GM18505 (cell line): ENCODE data around the gene UBE3A.

ENCODE experiments used
- ATAC-seq: cut with Tn5 transposase; IDR thresholded peaks from one replicate; pipeline ENCODE4 v1.9.1; 2021; ENCODE audit not compliant: unreplicated experiment
- POLR2A ChIP-seq: IDR thresholded peaks from 4 replicates; pipeline ENCODE4 v1.6.1; 2011; ENCODE audit warnings: borderline replicate concordance; ENCODE audit not compliant: insufficient read depth, insufficient read length; ENCODE audit errors: extremely low read depth

Gene UBE3A

DNA sequence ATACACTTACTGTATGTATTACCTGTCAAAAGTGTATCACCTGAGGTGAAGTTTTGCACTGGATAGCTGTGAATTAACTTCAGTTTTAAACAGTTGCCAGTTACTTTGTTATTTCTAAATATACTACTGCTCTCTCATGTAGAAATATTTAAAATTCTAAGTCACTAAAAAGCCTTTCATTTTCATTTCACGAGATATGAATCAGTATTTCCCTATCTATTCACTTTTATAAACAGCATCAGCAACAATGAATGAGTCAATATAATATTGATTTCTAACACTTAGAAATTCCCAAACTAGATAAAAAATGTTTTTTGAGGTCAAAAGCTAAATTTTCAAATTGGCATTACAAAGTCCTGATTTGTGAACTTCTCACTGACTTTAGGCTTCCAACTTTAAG, 32.6 kb downstream of the UBE3A start:
- ATAC-seq: no peak
- TF ChIP-seq POLR2A: no peak

- ATAC-seq: no peak
- TF ChIP-seq POLR2A: no peak
Observed at GRCh38 chr15:25403771-25404170, 35.1 kb downstream of the UBE3A start.

DNA sequence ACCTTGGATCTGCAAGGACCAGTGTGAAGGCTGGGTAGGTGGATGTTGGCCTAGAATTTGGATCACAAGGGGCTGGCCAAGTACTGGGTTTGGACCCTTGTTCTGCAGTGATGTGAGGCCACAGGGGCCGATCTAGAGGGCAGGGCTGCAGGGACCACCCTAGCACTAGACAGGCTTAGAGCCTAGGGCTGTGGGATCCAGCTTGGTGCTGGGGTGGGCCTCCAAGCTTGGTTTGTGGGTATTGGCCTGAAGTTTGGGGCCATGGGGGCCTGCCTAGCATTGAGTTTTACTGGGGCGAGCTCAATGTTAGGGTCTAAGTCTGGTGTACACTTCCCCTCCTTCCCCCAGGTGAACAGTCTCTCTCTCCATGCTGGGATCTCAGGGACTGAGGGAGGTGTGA, 36.5 kb downstream of the UBE3A start:
- no peak for ATAC-seq
- no peak for TF ChIP-seq POLR2A

GRCh38 chr15:25401501-25401900, 37.3 kb downstream of the UBE3A start:
- no peak for TF ChIP-seq POLR2A
- no peak for ATAC-seq

GRCh38 chr15:25397100-25397499, 41.7 kb downstream of the UBE3A start:
- no peak for ATAC-seq
- no peak for TF ChIP-seq POLR2A

GRCh38 chr15:25394898-25395297, 43.9 kb downstream of the UBE3A start:
- TF ChIP-seq POLR2A: no peak
- no peak for ATAC-seq

DNA sequence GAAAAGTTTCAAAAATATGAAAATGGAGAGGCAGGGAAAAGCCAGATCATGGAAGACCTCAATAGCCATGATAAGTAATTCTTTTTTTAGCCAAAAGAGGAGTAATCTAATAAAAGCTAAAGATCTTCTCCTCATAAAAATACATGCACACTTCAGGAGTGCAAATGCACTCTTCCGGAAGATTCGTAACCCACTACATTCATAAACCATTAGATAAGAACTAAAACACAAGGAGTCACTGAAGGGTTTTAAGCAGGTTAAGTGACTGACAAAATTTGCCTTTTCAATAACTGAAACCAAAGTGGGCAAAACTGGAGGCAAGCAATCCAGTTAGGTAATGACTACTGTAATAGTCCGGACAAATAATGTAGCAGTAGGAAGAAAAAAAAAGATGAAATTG, 46.0 kb downstream of the UBE3A start:
- TF ChIP-seq POLR2A: no peak
- no peak for ATAC-seq

DNA sequence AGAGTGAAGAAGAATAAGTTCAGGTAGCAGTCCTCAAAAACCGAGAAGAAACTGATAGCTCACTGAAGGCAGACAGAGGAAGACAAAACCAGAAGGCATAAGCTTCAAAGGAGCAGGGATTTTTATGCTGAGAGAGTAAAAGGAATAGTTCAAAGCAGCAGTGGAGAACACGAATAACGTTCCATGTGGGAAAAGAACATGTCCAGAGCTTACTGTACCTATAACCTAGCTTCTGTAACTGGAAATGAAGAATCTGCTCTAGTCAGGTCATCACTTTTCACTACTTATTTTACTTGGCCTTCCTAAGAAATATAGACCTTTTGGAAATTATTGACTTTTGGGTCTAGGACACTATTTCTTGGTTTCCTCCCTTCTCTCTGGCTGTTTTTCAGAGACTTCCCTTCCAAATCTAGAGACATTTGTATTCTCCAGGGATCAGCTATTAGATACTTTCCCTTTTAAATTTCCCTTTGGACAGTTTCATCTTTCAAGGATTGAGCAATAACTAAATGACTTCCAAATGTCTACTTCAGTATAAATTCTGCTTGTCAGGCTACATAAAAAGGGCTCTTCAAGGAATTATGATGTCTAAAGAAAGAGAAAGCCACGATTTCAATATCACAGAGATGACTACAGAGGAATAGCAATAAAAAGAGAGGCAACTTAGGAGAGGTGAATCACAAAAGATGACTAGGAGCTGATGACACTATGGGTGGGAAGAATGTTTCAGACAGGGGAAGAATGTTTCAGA, 46.7 kb downstream of the UBE3A start:
- no peak for ATAC-seq
- TF ChIP-seq POLR2A: no peak

GRCh38 chr15:25385986-25386385, 52.8 kb downstream of the UBE3A start:
- no peak for ATAC-seq
- TF ChIP-seq POLR2A: no peak

GRCh38 chr15:25381579-25381978, 57.2 kb downstream of the UBE3A start:
- TF ChIP-seq POLR2A: no peak
- ATAC-seq: no peak

GRCh38 chr15:25378501-25378901, 60.3 kb downstream of the UBE3A start:
- ATAC-seq: no peak
- TF ChIP-seq POLR2A: no peak

DNA sequence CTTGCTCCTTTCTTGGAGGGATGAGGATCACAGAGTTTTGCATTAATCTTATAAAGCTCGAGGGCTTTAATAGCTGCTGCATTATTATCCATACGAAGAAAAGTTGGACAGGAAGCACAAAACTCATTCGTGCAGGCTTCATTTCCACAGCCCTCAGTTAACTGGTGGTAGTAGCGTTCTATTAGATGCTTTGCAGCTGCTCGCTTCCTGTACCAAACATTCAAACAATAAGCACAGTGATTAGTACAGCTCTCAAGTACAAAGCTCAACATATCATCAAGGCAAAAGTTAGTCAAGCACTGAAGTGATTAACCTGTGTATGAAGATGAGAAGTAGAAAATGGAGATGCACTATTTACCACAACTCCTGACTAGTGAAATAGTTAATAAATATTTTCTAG, 63.3 kb downstream of the UBE3A start:
- no peak for ATAC-seq

DNA sequence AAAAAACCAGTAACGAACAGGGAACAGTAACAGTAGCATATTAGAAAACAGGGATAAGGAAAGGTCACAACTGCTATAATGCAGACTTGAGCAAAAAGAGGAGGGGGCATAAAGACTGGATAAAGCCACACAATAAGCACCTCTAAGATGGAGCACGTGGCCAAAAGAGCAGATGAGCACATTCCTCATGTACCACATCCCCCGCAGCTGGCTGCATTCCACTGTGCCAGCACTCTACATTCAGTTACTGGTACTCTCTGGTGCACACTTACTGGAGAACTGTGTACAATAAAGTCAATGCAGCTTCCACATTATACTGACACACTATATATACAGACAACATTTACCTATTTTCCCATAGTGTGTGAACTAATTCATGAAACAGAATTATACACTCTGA, 64.7 kb downstream of the UBE3A start:
- ATAC-seq: no peak
- no peak for TF ChIP-seq POLR2A

More for the DNA sequence above, 63.3 kb downstream of the UBE3A start:
- no peak for TF ChIP-seq POLR2A

- no peak for ATAC-seq
- no peak for TF ChIP-seq POLR2A
Observed at GRCh38 chr15:25372298-25372697, 66.5 kb downstream of the UBE3A start.

DNA sequence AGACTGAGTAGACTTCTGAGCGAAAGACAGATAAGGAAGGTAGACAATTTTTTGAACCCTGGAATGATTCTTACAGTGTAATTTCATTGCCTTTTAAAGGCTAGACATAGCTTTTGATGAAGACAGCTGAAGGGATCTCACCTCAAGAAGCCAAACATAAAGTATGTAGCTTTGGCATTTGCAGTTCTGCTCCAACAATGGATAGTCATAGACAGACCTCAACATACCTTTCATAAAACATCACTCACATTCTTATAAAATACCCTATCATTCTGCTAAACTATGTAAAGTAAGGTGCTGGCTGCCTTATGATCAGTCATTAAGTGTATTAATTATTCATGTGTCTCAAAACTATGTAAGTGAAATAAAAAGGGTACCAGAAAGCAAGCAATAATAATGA, 70.0 kb downstream of the UBE3A start:
- ATAC-seq: no peak

GRCh38 chr15:25366058-25366457, 72.8 kb downstream of the UBE3A start:
- TF ChIP-seq POLR2A: no peak
- no peak for ATAC-seq

More for the DNA sequence above, 70.0 kb downstream of the UBE3A start:
- no peak for TF ChIP-seq POLR2A

DNA sequence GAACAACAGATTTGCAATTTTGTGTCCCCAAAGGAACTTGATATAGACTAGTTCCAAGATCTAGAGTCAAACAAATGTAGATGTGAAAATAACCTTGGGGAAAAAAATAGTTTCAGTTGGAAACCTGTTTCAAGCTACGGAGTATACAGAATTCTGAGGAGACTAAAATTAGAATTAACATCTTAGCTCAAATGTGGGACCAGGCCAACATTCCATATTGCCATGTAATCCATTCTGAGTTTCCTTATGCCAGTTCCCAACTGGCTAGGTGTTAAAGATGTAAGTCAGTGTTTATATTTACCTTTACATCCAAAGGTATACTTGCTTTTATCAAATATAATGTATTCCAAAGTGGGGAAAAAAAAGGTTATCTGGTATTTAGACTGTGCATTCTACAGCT, 76.3 kb downstream of the UBE3A start:
- no peak for TF ChIP-seq POLR2A
- no peak for ATAC-seq
